HCT116 (cell line): ENCODE data around the gene KLF6. TPM values are rescaled to one million over a fixed set of nuclear protein-coding genes. Genes with fewer than 3 reads are reported as not detected.

Experiments used
- ATAC-seq: fragments of 200-7000 bp; cut with Tn5 transposase; 2 replicates; pipeline ENCODE4 v1.9.1; 2020; ENCODE audit warnings: mild to moderate bottlenecking, moderate library complexity
- BruUV-seq: library from RNA; stranded (reverse); fragments of 400-500 nt; replicated peaks from 2 replicates; lab custom pipeline; 2021; lab: Mats Ljungman, UMichigan
- CTCF ChIA-PET: fragments of 300-600 bp; sonication (Branson Sonifier 250); formaldehyde crosslinking; loops from one replicate; lab custom pipeline; 2021; ENCODE audit warnings: antibody characterized with exemption; lab: Charles Lee
- POLR2A ChIA-PET: fragments of 300-600, 350-600 bp; sonication (Branson Sonifier 250); formaldehyde crosslinking; loops from one replicate; lab custom pipeline; 2021; ENCODE audit warnings: antibody characterized with exemption; lab: Charles Lee
- RAD21 ChIA-PET, 2 experiments: fragments of 300-600 bp; sonication (Branson Sonifier 250); formaldehyde crosslinking; loops; one replicate each; lab custom pipeline; 2023; ENCODE audit warnings: low total read pairs in 2 of 2; ENCODE audit not compliant: uncharacterized antibody in 2 of 2, unreplicated experiment in 2 of 2, low non-redundant PET in 1 of 2; lab: Charles Lee
- DNase-seq: peaks from one replicate; pipeline ENCODE4 v3.0.0-alpha.2; 2010; ENCODE audit warnings: low read depth, low spot score
- H2AFZ ChIP-seq: fragments of 200-600 bp; shearing (Covaris generic), sonication (generic); 2 replicates; pipeline ENCODE4 v1.6.1; 2017; ENCODE audit warnings: low read depth, mixed run types, mixed read lengths, antibody characterized with exemption, low read length; ENCODE audit not compliant: poor library complexity, severe bottlenecking
- H3K27ac ChIP-seq: 2 replicates; pipeline ENCODE4 v1.5.1; 2012; ENCODE audit warnings: low read depth, low read length
- H3K27me3 ChIP-seq: fragments of 200-600 bp; sonication (generic); 2 replicates; pipeline ENCODE4 v1.6.1; 2016; ENCODE audit warnings: mixed run types, low read length, mixed read lengths; ENCODE audit not compliant: insufficient read depth
- H3K36me3 ChIP-seq, 2 experiments: fragments of 200-500 bp in 1 of 2; fragments of 200-600 bp in 1 of 2; sonication (Bioruptor generic) in 1 of 2; sonication (generic) in 1 of 2; 2 replicates each; pipeline versions ENCODE4 v1.5.1 to v1.6.1; 2014 to 2016; ENCODE audit warnings: low read length in 2 of 2, inconsistent platforms in 1 of 2, mixed read lengths in 1 of 2, mixed run types in 1 of 2; ENCODE audit not compliant: insufficient read depth in 2 of 2, control insufficient read depth in 1 of 2
- H3K4me1 ChIP-seq, 2 experiments: fragments of 200-600 bp in 1 of 2; sonication (generic) in 1 of 2; 2 replicates each; pipeline versions ENCODE4 v1.5.1 to v1.6.1; 2012 to 2017; ENCODE audit warnings: low read length in 2 of 2, inconsistent platforms in 1 of 2, mild to moderate bottlenecking in 1 of 2, mixed read lengths in 1 of 2, mixed run types in 1 of 2, moderate library complexity in 1 of 2; ENCODE audit not compliant: insufficient read depth in 2 of 2, control insufficient read depth in 1 of 2
- H3K4me2 ChIP-seq: fragments of 200-600 bp; sonication (generic); 2 replicates; pipeline ENCODE4 v1.6.1; 2017; ENCODE audit warnings: mixed run types, low read length, mixed read lengths
- H3K4me3 ChIP-seq, 2 experiments: fragments of 200-600 bp in 1 of 2; sonication (generic) in 1 of 2; replicated peaks in 1 of 2; 2 replicates each; pipeline ENCODE4 v1.5.1; 2011 to 2016; ENCODE audit warnings: low read length in 2 of 2, control low read depth in 1 of 2, low read depth in 1 of 2, mild to moderate bottlenecking in 1 of 2, mixed read lengths in 1 of 2, mixed run types in 1 of 2
- H3K79me2 ChIP-seq: fragments of 200-600 bp; sonication (generic); 2 replicates; pipeline ENCODE4 v1.6.1; 2017; ENCODE audit warnings: mild to moderate bottlenecking, mixed run types, low read length, moderate library complexity, mixed read lengths; ENCODE audit not compliant: insufficient read depth
- H3K9ac ChIP-seq: fragments of 200-600 bp; sonication (generic); 2 replicates; pipeline ENCODE4 v1.6.1; 2016; ENCODE audit warnings: low read length, mixed read lengths
- H3K9me2 ChIP-seq: fragments of 200-600 bp; sonication (generic), shearing (Covaris generic); 2 replicates; pipeline ENCODE4 v1.6.1; 2017; ENCODE audit warnings: mixed run types, mild to moderate bottlenecking, moderate library complexity; ENCODE audit not compliant: insufficient read depth
- H3K9me3 ChIP-seq, 2 experiments: fragments of 200-500 bp in 1 of 2; fragments of 200-600 bp in 1 of 2; sonication (Bioruptor generic) in 1 of 2; sonication (generic) in 1 of 2; 2 replicates each; pipeline ENCODE4 v1.6.1; 2014 to 2017; ENCODE audit warnings: low read length in 2 of 2, mixed read lengths in 2 of 2, inconsistent platforms in 1 of 2, low read depth in 1 of 2, mild to moderate bottlenecking in 1 of 2, mixed run types in 1 of 2, moderate library complexity in 1 of 2; ENCODE audit not compliant: control insufficient read depth in 1 of 2, insufficient read depth in 1 of 2
- H4K20me1 ChIP-seq: fragments of 200-600 bp; sonication (generic), shearing (Covaris generic); 2 replicates; pipeline ENCODE4 v1.6.1; 2017; ENCODE audit warnings: mixed run types, mild to moderate bottlenecking, moderate library complexity; ENCODE audit not compliant: insufficient read depth
- EZH2 ChIP-seq: fragments of 200-600 bp; sonication (generic); IDR thresholded peaks from 2 replicates; pipeline ENCODE4 v1.6.1; 2017; ENCODE audit warnings: antibody characterized with exemption, mixed run types
- FOSL1 ChIP-seq: IDR thresholded peaks from 2 replicates; pipeline ENCODE4 v1.6.1; 2012; ENCODE audit warnings: low read depth
- SRF ChIP-seq: IDR thresholded peaks from 2 replicates; pipeline ENCODE4 v1.6.1; 2012; ENCODE audit warnings: low read depth
- intact Hi-C: fragments of 100-400 bp; cut with micrococcal nuclease; formaldehyde crosslinking; loops from 2 replicates; pipeline ENCODE4 v1.10.0; 2022
- total RNA-seq: library from RNA; stranded (reverse); gene quantifications from one replicate; pipeline ENCODE4 v1.2.1, GENCODE V29; 2021; ENCODE audit not compliant: unreplicated experiment
- TF ChIP-seq, protein P1 (sequence below): IDR thresholded peaks from 2 replicates; pipeline ENCODE4 v1.6.1; 2012

Gene KLF6
- total RNA-seq, 1 experiment from 2014 or later: 82.2 TPM

DNA sequence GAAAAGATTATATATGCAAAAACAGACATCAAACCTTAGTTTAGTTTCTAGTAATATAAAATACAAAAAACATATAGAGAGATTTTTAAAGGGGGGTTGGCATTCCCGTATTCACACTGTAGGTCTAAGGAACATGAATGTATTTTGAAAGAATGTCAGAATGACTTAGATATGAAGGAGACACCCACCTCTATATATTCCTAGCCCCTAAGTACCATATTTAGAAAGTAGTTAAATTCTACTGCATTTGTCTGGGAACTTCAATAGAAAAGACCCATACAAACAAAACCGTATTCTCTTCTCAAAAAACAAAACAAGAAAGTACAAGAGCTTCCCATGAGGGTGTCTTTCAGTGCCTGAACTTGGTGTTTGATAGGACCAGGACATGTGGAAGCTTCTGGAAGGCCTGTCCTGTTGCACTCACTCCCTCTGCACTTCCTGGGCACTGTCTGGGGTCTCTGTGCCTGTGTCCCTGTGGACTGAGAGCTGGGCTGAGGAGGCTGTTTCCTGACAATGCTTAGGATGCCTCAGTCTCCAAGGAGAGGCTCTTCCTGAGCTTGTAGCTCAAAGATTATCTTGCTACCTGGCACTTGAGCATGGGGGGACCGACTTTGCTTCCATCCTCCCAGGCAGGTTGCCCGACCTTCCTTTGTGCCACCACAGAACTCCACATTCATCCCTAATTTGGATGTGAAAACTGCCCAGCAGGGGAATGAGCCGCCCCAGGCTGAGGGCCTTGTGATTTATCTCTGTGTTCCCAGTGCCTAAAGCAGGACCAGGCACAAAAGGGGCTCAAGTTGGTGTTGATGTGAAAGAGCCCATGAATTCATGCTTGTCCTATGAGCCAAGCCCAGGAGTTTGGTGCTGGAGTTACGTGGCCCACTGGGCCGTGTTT lies 44.4 kb upstream of the KLF6 start:
- H3K4me1 ChIP-seq: peaks cover 14 to 42% of the 10 kb centered on the region in 2 experiments
- DNase-seq: no peak
- no peaks in the 10 kb centered on the region for H3K27me3 ChIP-seq
- POLR2A ChIA-PET: interaction anchor here (0.8 to 1.9 kb wide), 3 partner anchors 22 to 44 kb away, joined by 4 to 7 read pairs (median 6); partner anchors contain the start of gene KLF6
- H3K4me3 ChIP-seq: peak overlapping the region; percentile 30 to 49
- peak overlapping the region; percentile 20 for H3K27ac ChIP-seq
- no peaks in the 10 kb centered on the region for H3K9me3 ChIP-seq
- H3K4me2 ChIP-seq: peak overlapping the region; percentile 62
- RAD21 ChIA-PET: interaction anchor here in 1 of 2 experiments (0.9 kb wide), 1 partner anchor 44 kb away, joined by 8 read pairs; the partner anchor contains the start of gene KLF6
- BruUV-seq: no TSS peak
- no peaks in the 10 kb centered on the region for H3K36me3 ChIP-seq
- H3K9ac ChIP-seq: peak overlapping the region; percentile 33
- H3K9me2 ChIP-seq: no peaks in the 10 kb centered on the region
- ATAC-seq: 0 out of 2 replicates have a peak, but pooled peaks have one; percentile 24
- CTCF ChIA-PET: no interaction called here
- no peak for TF ChIP-seq SRF
- intact Hi-C loops: no loop called here
- peak overlapping the region; percentile 81 for H2AFZ ChIP-seq
- H3K79me2 ChIP-seq: no peaks in the 10 kb centered on the region
- no peaks in the 10 kb centered on the region for H4K20me1 ChIP-seq

DNA sequence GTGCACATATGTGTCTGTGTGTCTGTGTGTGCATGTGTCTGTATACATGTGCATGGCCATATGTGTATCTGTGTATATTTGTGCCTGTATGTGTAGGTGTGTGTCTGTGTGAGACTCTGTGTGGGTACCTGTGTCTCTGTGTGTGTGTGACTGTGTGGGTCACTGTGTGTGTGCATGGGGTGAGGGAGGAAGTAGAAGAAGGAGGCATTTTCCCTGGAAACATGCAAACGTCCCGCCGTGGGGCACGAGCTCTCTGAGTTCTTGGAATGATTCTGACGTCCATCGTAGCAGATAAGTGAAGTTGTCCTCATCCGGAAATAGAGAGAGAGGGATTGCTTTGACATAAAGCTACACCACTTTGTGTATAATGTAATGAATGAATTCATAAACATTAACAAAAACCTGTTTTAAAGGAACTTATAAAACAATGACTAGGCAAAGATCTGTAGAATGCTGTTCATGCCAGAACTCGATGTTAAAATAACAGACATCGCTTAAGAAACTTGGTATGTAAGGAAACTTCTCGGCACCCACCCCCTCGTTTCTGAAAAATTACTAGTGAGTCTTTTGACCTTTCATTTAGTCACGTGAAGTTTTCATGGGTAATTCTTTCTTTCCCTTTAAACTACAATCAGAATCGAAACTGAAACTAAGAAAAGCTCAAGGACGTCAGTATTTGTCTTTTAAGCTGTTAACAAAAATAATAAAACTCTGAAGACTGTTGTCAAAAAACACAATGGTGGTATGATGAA lies 43.6 kb upstream of the KLF6 start:
- POLR2A ChIA-PET: interaction anchor here (0.8 to 1.6 kb wide), 2 partner anchors 24 to 43 kb away, joined by 4 to 6 read pairs; partner anchors contain the start of gene KLF6
- CTCF ChIA-PET: interaction anchor here (0.6 kb wide), 1 partner anchor 118 kb away, joined by 4 read pairs; no protein-coding TSS in a partner anchor
- no peak for DNase-seq

More for the DNA sequence above, 43.6 kb upstream of the KLF6 start:
- TF ChIP-seq, protein P1, sequence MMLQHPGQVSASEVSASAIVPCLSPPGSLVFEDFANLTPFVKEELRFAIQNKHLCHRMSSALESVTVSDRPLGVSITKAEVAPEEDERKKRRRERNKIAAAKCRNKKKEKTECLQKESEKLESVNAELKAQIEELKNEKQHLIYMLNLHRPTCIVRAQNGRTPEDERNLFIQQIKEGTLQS: no peak
- TF ChIP-seq EZH2: no peak
- TF ChIP-seq FOSL1: no peak
- peak overlapping the region; percentile 20; the same call in 1 of the 2 replicates for H3K27ac ChIP-seq
- H3K36me3 ChIP-seq: no peaks in the 10 kb centered on the region
- H3K9me3 ChIP-seq: no peaks in the 10 kb centered on the region
- ATAC-seq: peak; percentile 28; the same call in 1 of the 2 replicates
- peak overlapping the region; percentile 81 for H2AFZ ChIP-seq
- H3K9ac ChIP-seq: peak overlapping the region; percentile 33
- H4K20me1 ChIP-seq: no peaks in the 10 kb centered on the region
- no TSS peak for BruUV-seq
- RAD21 ChIA-PET: interaction anchor here in 1 of 2 experiments (0.9 kb wide), 1 partner anchor 43 kb away, joined by 8 read pairs; the partner anchor contains the start of gene KLF6
- H3K4me2 ChIP-seq: peak overlapping the region; percentile 62
- no peaks in the 10 kb centered on the region for H3K9me2 ChIP-seq
- H3K4me1 ChIP-seq: peaks cover 14 to 42% of the 10 kb centered on the region in 2 experiments
- intact Hi-C loops: no loop called here
- H3K79me2 ChIP-seq: no peaks in the 10 kb centered on the region
- peak overlapping the region; percentile 30 to 49 for H3K4me3 ChIP-seq
- no peaks in the 10 kb centered on the region for H3K27me3 ChIP-seq
